ENCODE data around the gene CDR2L. TPM values are rescaled to one million over a fixed set of nuclear protein-coding genes. Genes with fewer than 3 reads are reported as not detected.
"Not testable (repeated sequence)": the region's sequence is repeated elsewhere in the genome, so short reads cannot be mapped to it uniquely, and the experiment has no call there.

CDR2L gene
- total RNA-seq, 4 donors from 2014 or later = 5.6 to 8.6 (median 6.9) TPM

DNA sequence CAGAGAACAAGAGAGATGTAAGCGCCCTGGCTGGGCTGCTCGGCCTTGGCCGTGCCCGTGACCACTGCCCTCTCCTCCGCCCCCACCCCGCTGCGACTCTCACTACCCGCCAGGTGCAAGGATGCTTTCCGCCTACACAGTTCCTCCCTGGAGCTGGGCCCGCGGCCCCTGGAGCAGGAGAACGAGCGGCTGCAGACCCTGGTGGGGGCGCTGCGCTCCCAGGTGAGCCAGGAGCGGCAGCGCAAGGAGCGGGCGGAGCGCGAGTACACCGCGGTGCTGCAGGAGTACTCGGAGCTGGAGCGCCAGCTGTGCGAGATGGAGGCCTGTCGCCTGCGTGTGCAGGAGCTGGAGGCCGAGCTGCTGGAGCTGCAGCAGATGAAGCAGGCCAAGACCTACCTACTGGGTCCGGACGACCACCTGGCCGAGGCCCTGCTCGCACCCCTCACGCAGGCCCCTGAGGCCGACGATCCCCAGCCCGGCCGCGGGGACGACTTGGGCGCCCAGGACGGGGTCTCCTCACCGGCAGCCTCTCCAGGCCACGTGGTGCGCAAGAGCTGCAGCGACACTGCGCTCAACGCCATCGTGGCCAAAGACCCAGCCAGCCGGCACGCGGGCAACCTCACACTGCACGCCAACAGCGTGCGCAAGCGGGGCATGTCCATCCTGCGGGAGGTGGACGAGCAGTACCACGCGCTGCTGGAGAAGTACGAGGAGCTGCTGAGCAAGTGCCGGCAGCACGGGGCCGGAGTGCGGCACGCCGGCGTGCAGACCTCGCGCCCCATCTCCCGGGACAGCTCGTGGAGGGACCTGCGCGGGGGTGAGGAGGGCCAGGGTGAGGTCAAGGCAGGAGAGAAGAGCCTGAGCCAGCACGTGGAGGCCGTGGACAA is 15.9 kb downstream of the CDR2L start:
- Histone ChIP-seq H3K27me3 (no peaks in the 10 kb centered on the region), H3K4me3 (no peak overlapping the region), H3K27ac (no peak overlapping the region), H3K9me3 (no peaks in the 10 kb centered on the region), H3K4me1 (no peaks in the 10 kb centered on the region), H3K36me3 (peaks cover 39% of the 10 kb centered on the region)
- TF ChIP-seq, protein P1, sequence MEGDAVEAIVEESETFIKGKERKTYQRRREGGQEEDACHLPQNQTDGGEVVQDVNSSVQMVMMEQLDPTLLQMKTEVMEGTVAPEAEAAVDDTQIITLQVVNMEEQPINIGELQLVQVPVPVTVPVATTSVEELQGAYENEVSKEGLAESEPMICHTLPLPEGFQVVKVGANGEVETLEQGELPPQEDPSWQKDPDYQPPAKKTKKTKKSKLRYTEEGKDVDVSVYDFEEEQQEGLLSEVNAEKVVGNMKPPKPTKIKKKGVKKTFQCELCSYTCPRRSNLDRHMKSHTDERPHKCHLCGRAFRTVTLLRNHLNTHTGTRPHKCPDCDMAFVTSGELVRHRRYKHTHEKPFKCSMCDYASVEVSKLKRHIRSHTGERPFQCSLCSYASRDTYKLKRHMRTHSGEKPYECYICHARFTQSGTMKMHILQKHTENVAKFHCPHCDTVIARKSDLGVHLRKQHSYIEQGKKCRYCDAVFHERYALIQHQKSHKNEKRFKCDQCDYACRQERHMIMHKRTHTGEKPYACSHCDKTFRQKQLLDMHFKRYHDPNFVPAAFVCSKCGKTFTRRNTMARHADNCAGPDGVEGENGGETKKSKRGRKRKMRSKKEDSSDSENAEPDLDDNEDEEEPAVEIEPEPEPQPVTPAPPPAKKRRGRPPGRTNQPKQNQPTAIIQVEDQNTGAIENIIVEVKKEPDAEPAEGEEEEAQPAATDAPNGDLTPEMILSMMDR (IDR thresholded peaks at IDR 0.05) = no peak
- TF ChIP-seq POLR2AphosphoS5 (IDR thresholded peaks at IDR 0.05) (no peak), EP300 (IDR thresholded peaks at IDR 0.05) (no peak), POLR2A (IDR thresholded peaks at IDR 0.05) (no peak)
- DNase-seq (ENCODE audit: low spot score in 2 of 2) = no peak
- 90% methylated on average over 52 of the region's 76 CpGs for WGBS

DNA sequence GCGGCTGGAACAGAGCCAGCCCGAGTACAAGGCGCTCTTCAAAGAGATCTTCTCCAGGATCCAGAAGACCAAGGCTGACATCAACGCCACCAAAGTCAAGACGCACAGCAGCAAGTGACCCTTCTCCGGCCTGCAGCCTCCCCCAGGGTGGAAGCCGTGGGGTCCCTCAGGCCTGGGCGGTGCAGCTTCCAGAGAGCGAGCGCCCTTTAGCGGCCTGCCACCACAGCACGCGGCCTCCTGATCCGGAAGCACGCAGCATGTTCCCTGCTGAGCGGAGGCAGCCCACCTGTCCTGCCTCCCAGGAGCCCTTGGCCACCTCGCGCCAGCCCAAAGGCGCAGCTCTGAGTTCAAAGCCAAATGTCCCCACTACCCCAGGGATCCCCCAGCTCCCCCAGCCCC is 16.5 kb downstream of the CDR2L start:
- Histone ChIP-seq H3K4me1 (peaks cover 1% of the 10 kb centered on the region), H3K4me3 (no peak overlapping the region), H3K9me3 (no peaks in the 10 kb centered on the region), H3K36me3 (peaks cover 39% of the 10 kb centered on the region), H3K27me3 (no peaks in the 10 kb centered on the region), H3K27ac (no peak overlapping the region)
- TF ChIP-seq POLR2A (IDR thresholded peaks at IDR 0.05) (no peak), POLR2AphosphoS5 (IDR thresholded peaks at IDR 0.05) (no peak), EP300 (IDR thresholded peaks at IDR 0.05) (no peak)
- TF ChIP-seq, protein P1 (IDR thresholded peaks at IDR 0.05) = no peak
- DNase-seq (ENCODE audit: low spot score in 2 of 2) = no peak
- WGBS = 93% methylated on average over 18 of the region's 19 CpGs

DNA sequence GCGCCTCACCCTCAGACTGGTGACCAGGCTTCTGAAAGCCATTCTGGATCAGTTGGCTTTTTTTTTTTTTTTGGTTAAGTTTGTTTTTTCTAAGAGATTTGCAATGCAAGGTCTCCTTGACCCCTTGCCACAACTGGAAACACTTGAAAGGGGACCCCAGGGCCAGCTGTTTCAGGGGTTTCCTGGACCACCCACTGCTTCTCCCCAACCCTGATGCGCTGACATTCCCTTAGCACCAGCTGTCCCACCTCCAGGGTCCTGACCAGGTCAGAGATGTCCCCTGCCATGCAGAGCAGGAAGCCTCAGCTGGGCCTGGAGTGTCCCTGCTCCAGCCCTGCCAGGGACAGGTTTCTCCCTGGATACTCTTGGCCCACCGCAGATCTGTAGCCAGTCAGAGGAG is 16.9 kb downstream of the CDR2L start:
- H3K36me3 ChIP-seq = peaks cover 39% of the 10 kb centered on the region
- H3K27me3 ChIP-seq = no peaks in the 10 kb centered on the region
- 100% methylated on average over 2 of the region's 3 CpGs for WGBS
- TF ChIP-seq EP300 (IDR thresholded peaks at IDR 0.05) = no peak
- TF ChIP-seq POLR2AphosphoS5 (IDR thresholded peaks at IDR 0.05) = no peak
- no peak for TF ChIP-seq POLR2A (IDR thresholded peaks at IDR 0.05)
- TF ChIP-seq, protein P1 (IDR thresholded peaks at IDR 0.05) = no peak
- no peaks in the 10 kb centered on the region for H3K9me3 ChIP-seq
- peaks cover 2% of the 10 kb centered on the region for H3K4me1 ChIP-seq
- no peak overlapping the region for H3K4me3 ChIP-seq
- DNase-seq (ENCODE audit: low spot score in 2 of 2) = no peak
- no peak overlapping the region for H3K27ac ChIP-seq

DNA sequence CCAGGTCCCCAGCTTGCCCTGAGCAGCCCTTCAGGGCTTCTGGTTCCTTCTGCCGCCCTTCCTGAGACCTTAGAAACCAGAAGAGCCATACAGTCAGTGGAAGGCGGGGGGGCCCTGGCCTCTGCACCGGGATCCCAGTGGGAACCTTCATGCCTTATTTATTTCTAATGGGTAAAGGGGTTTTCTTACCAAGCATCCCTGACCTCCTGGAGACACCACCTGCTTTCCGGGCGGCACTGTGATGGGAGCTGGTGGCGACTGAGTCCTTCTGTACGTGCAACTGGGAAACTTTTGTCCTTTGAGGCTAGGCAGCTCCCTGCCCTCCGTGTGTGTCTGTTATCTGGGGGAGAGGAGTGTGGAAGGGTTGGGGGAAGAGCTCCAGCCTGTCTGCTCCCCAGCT is 17.9 kb downstream of the CDR2L start:
- DNase-seq (ENCODE audit: low spot score in 2 of 2) = no peak
- Histone ChIP-seq H3K36me3 (peaks cover 39% of the 10 kb centered on the region), H3K9me3 (no peaks in the 10 kb centered on the region), H3K4me1 (peaks cover 2% of the 10 kb centered on the region), H3K27me3 (no peaks in the 10 kb centered on the region), H3K4me3 (no peak overlapping the region), H3K27ac (no peak overlapping the region)
- TF ChIP-seq POLR2AphosphoS5 (IDR thresholded peaks at IDR 0.05) (no peak), POLR2A (IDR thresholded peaks at IDR 0.05) (no peak), EP300 (IDR thresholded peaks at IDR 0.05) (no peak)
- TF ChIP-seq, protein P1 (IDR thresholded peaks at IDR 0.05) = no peak
- WGBS = 90% methylated on average over 7 of the region's 8 CpGs

DNA sequence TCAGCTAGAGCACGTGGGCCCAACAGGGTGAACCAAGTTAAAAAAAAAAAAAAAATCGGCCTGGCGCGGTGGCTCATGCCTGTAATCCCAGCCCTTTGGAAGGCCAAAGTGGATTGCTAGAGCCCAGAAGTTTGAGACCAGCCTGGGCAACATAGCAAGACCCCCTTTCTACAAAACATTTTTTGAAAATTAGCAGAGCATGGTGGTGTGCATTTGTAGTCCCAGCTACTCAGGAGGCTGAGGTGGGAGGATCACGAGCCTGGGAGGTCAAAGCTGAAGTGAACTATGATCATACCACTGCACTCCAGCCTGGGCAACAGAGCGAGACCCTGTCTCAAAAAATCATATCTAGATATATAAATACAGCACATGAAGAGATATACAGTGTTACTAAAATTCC is 18.7 kb downstream of the CDR2L start:
- DNase-seq (ENCODE audit: low spot score in 2 of 2); H3K9me3 ChIP-seq; H3K4me1 ChIP-seq; H3K4me3 ChIP-seq; H3K27me3 ChIP-seq; H3K27ac ChIP-seq: not testable (repeated sequence)
- WGBS = 96% methylated on average over 6 of the region's 6 CpGs
- peaks cover 38% of the 10 kb centered on the region for H3K36me3 ChIP-seq
